GM12872 (cell line): Measurements from ENCODE around the gene STRIP1.

Experiments used
- TF ChIP-seq, protein P1 (sequence below): IDR thresholded peaks from 3 replicates; pipeline ENCODE4 v1.5.1; 2011; ENCODE audit warnings: low read depth, mild to moderate bottlenecking, low read length, moderate library complexity; ENCODE audit not compliant: insufficient read depth

Gene STRIP1

DNA sequence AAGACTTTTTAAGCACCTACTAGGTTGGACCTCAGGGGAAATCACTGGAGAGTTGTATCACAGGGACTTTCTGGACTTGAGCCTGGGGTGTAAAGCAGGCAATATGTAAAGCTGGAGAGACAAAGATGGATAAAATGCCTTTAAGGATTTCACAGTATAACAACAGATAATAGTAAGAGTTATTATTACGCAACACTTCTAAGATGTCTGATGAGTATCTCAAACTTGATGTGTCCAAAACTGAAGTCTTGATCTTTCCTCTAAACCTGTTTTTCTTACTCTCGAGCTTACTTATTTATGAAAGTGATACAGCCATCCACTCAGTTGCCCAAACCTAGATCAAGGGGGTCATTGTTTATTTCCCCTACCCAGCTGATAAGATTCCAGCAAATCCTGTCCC, 2.1 kb upstream of the STRIP1 start:
- TF ChIP-seq, protein P1, sequence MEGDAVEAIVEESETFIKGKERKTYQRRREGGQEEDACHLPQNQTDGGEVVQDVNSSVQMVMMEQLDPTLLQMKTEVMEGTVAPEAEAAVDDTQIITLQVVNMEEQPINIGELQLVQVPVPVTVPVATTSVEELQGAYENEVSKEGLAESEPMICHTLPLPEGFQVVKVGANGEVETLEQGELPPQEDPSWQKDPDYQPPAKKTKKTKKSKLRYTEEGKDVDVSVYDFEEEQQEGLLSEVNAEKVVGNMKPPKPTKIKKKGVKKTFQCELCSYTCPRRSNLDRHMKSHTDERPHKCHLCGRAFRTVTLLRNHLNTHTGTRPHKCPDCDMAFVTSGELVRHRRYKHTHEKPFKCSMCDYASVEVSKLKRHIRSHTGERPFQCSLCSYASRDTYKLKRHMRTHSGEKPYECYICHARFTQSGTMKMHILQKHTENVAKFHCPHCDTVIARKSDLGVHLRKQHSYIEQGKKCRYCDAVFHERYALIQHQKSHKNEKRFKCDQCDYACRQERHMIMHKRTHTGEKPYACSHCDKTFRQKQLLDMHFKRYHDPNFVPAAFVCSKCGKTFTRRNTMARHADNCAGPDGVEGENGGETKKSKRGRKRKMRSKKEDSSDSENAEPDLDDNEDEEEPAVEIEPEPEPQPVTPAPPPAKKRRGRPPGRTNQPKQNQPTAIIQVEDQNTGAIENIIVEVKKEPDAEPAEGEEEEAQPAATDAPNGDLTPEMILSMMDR, result no peak

DNA sequence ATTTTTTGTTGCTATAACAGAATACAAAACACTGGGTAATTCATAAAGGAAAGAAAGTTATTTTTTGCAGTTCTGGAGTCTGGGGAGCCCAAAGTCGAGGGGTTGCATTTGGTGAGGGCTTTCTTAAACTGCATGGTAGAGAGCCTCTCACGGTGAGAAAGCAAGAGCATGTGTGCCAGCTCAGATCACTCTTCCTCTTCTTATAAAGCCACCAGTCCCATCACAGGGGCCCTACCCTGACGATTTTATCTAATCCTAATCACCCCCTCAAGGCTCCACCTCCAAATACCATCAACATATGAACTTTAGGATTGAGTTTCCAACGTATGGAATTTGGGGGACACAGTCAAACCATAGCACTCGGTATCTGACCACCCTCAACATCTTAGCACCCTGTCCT, 1.0 kb upstream of the STRIP1 start:
- TF ChIP-seq, protein P1, result no peak

DNA sequence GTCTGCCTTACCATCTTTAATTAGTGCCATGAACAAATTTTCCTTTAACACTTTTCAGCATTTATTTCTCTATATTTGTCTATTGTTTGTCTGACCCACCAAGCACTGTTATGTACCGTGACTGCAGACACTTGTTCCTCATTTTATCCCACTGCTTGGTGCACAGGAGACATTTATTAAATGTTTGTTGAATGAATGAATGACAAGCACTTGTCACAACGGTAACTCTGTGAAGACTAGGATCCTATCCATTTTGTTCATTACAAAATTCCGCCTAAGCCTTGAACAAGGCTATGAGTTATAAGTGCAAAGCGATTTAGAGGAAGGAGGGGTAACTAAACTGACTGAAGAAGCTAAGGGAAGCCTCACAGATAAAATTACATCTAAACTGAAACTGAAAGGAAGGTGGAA, 379 bp upstream of the STRIP1 start:
- TF ChIP-seq, protein P1, result no peak

DNA sequence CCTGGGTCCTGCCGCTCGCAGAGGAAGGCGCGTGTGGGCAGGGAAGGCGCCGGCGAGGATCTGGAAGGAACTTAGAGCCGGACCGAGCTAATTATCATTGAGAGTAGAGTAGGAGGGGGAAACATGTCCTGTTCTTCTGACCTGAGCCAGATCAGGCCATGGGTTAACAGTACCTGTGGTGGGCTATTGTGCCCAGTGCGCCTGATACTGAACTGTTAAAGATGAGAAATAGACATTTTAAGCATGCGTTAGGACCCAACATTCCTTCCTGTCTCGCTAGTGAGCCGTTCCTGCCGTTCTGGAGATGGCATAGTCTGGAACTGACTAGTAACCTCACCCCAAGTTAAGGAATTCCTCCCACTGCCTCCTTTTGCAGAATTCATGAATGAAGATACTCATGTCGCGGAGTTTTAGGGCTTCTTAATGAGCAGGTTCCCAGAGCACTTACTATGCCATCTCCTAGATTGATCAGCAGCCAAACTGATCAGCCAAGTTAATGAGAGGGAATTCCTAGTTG, 870 bp downstream of the STRIP1 start:
- TF ChIP-seq, protein P1, result no peak

DNA sequence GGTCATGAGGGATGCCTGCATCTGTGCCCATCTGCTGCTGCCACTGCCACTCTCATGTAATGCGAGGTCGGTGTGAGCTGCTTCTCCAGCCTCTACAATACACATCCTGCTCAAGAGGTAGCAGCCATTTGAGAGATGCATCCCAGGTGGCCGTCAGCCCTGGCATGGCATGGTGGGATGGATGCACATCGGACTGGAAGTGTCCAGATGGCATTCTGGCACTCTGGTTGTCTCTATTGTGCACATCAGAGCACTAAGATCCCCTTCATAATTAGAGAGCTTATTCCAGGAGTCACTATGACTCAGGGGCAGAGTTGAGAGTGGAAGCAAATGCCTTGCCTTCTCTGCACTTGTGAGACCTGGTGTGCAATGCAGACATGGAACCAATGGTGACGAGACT, 3.8 kb downstream of the STRIP1 start:
- TF ChIP-seq, protein P1, result no peak

DNA sequence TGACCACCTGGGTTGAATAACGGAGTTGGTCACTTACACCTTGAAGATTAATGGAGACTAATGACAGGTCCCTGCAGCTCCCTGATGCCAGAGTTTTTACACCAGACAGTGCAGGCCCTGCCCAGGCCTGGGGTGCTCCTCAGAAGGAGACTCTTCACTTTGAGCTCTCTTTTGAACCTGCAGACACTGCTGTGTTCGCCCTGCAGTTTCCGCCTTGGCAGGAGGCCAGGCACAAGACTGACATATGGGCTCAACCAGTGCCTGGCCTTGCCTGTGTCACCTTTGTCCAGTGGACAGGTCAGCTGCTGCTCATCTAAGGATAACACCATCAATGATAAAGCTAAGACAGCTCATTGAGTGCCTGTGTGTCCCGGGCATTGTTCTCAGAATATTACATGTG, 5.2 kb downstream of the STRIP1 start:
- TF ChIP-seq, protein P1, result no peak

DNA sequence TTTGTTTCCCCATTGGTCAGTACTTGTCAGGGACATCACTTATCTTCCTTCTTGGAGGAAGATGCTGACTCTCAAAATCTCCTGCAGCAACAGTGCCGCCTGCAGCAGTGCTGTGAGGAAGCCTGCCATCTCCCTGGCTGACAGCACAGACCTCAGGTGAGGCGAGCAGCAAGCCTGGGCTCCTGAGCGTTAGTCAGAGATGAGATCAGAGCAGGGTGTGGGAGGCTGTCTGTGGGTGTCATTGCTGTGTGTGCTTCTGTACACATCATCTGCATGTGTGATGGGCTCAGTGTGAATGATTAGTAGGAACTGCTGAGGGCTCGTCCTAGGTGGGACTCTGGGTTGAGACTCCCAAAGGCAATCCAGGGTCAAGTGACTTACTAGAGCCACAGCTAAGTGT, 6.1 kb downstream of the STRIP1 start:
- TF ChIP-seq, protein P1, result no peak

DNA sequence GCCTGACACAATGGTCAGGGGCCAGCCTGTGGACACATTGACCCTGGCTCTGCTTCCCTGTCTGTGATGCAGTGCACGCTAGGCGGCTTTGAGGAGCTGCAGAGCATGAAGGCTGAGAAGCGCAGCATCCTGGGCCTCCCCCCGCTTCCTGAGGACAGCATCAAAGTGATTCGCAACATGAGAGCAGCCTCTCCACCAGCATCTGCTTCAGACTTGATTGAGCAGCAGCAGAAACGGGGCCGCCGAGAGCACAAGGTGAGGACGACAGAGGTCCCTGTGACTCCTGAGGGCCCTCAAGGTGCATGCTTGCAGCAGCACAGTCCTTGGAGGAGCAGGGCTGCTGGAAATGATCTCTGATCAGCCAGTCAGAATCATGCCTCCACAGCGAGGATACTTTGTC, 8.6 kb downstream of the STRIP1 start:
- TF ChIP-seq, protein P1, result no peak
